NCI-H345 treated with DMSO at 0.1 percent for 48 hours (cell line): ENCODE measurements around the gene KCNQ1.

Source experiments
- DNase-seq: peaks from one replicate; lab custom pipeline; 2025; ENCODE audit not compliant: unreplicated experiment; lab: John Stamatoyannopoulos, UW

KCNQ1 gene

GRCh38 chr11:2424811-2425495, 19.9 kb upstream of the KCNQ1 start:
- no peak for DNase-seq

GRCh38 chr11:2425506-2425905, 19.3 kb upstream of the KCNQ1 start:
- no peak for DNase-seq

GRCh38 chr11:2426221-2426620, 18.6 kb upstream of the KCNQ1 start:
- DNase-seq: no peak

DNA sequence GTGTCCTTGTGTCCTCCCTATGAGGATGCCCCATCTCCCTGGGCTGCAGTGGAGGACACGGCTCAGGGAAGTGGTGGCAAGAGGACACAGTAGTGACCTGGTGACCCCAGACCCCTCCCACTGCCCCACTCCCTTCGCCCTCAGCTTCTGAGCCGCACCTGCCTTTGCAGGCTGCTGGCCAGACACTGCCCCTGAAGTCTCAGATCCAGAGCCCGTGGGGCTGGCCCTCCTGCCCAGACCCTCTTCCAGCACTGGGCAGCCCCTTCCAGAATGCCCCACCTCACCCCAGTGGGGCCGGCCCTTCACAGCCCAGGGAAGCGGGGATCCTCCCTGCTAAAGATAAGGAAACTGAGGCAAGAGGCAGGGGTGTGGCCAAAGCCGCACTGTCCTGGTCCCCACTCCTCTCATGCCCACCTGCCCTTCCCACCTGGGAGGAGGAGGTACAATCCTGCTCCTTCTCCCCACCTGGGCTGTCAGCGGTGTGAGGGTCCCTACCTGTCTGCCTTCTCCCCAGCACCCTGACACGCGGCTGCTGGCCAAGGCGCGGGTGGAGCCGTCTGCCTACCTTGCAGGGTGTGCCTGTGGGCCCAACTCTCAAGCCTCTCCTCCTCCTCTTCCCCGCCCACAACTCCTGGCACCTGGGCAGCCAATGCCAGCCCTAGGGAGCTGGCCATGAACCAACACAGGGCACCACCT, 17.8 kb upstream of the KCNQ1 start:
- DNase-seq: no peak

DNA sequence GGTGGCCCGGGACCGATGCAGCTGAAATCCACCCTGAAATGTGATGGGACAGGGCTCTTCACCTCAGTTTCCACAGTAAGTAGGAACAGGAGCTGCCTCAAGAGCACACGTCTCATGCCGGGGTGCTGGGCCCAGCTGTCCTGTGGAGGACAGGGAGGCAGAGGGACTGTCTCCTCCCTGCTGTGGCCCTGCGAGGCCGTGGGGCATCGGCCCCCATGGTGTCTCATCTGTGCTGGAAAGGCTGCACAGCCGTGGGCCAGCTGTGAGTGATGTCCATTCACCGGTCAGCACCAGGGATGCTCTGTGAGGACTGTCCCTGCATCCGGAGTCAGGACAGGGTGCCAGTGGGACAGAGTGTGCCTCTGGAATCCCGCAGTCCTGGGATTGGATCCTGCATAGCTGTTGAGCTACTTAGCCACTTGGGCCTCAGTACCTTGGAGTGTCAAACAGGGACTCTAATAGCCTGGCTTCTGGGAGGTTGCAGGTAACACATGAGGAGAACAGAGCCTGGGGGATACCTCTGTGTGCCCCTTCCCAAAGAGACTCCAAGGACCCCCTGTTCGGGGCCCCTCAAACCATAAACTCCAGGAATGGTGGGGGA, 17.0 kb upstream of the KCNQ1 start:
- DNase-seq: no peak

DNA sequence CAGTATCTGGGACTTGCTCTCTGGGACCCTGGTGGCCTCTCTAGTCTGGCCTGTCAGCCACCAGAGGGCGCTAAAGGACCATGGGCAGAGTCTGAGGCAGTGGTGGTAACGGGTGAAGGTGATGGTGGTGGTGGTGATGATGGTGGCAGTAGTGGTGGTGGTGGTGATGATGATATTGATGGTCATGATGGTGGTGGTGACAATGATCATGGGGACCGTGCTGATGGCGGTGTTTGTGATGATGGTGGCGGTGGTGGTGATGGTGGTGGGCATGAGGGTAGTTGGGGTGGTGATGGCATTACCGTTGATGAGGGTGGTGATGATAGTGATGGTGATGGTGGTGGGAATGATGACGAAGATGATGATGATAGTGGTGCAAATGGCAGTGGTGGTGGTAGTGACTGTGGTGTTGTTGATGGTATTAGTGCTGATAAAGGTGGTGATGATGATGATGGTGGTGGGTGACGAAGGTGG, 16.4 kb upstream of the KCNQ1 start:
- no peak for DNase-seq

GRCh38 chr11:2431395-2431794, 13.4 kb upstream of the KCNQ1 start:
- DNase-seq: no peak

- DNase-seq: no peak
Observed at GRCh38 chr11:2432171-2432621, 12.6 kb upstream of the KCNQ1 start.

DNA sequence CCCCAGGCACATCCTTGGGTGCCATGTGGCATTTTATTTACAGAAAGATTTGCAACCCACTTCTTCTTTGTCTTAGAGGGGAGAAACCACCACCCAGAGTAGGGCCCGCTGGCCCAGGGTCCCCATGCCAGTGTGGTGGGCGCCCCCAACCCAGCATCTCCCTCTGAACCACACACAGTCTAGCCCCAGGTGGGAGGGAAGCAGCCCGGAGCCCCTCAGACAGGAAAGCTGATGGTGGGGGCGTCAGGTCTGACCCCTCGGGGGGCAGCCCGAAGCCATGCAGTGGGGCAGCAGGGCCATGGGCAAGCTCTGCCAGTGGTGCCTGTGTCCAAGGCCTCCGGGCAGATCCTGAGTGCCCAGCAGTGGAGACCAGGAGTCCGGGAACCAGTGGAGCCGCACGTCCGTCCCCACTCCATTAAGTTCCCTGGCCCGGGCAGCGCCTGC, 12.2 kb upstream of the KCNQ1 start:
- DNase-seq: no peak

- DNase-seq: no peak
Observed at GRCh38 chr11:2433106-2433925, 11.5 kb upstream of the KCNQ1 start.

DNA sequence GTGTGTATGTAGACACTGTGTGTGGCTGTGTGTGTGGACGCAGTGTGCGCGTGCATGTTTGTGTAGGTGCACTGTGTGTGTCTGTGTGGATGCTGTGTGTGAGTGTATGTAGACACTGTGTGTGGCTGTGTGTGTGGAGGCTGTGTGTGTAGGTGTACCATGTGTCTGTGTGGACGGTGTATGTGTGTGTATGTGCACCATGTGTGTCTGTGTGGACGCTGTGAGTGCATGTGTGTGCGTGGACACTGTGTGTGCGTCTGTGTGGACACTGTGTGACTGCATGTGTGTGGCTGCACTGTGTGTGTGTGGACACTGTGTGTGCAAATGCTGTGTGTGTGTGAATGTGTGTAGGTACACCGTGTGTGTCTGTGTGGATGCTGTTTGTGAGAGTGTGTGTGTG, 10.8 kb upstream of the KCNQ1 start:
- no peak for DNase-seq

DNA sequence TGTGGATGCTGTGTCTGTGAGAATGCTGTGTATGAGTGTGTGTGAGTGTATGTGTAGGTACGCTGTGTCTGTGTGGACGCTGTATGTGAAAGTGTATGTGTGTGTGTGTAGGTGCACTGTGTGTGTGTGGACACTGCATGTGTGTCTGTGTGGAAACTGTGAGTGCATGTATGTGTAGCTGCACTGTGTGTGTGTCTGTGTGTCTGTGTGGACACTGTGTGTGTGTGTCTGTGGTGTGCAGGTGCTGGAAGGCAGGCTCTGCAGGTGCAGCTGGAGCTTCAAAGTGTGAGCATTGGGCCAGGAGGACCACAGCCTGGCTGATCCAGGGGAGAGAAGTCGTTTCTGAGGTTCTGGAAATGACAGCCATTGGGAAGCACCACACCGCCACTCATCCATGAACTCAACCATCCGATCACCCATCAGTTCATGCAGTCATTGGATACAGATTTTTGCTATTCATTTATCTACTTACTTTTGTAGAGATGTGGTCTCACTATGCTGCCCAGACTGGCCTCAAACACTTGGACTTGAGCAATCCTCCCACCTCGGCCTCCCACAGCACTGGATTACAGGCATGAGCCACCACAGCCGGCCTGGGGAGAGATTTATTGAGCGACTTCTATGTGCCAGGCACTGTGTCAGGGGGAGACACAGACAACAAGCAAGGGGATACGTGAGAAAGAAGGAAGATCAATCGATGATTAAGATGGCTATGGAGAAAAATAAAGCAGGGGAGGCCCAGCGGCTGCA, 10.1 kb upstream of the KCNQ1 start:
- no peak for DNase-seq

DNA sequence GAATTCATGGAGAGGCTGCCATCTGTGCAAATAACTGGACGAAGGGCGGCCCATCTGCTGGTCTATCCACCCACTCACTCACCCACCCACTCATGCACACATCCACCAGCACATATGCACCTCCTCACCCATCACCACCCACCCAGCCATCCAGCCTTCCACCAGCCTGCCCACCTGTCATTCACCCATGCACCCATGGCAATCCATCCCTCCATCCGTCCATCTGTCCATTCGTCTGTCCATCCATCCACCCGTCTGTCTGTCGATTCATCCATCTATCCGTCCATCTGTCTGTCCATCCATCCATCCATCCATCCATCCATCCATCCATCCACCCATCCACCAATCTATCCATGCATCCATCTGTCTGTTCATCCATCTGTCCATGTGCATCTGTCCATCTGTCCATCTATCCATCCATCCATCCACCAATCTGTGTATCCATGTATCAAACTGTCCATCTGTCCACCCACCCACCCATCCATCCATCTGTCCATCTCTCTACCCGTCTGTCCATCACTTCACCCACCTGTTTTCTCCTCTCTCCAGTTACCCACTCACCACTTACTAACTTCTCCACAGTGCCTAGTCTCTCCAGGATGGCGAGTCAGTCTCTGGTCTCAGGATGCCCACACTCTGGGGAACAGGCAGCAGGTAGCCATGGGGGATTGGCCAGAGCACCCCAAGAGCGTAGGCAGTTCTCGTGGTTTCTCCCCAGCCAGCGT, 9.4 kb upstream of the KCNQ1 start:
- no peak for DNase-seq

DNA sequence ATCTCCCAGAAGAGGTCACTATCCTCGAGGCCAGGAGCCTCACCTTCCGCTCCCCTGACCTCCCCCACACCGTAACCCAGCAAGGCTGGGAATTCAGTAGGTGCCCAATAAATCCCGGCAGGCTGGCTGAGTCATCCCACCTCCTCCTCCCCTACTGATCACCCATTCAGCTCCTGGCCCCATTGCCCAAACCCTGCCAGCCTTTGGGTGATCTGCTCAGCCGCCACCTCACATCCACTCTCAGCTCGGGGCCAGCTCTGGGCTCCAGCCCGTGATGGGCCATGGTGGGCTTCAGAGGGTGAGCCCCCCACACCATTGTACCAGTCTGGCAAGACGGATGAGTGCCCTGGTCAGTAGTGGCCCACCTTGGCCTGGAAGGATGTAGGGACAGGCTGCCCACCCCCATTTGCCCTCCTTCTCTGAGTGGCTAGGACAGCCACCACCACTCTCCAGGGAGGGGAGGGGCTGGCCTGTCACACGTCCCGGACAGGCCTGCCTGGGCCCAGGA, 8.7 kb upstream of the KCNQ1 start:
- DNase-seq: no peak

DNA sequence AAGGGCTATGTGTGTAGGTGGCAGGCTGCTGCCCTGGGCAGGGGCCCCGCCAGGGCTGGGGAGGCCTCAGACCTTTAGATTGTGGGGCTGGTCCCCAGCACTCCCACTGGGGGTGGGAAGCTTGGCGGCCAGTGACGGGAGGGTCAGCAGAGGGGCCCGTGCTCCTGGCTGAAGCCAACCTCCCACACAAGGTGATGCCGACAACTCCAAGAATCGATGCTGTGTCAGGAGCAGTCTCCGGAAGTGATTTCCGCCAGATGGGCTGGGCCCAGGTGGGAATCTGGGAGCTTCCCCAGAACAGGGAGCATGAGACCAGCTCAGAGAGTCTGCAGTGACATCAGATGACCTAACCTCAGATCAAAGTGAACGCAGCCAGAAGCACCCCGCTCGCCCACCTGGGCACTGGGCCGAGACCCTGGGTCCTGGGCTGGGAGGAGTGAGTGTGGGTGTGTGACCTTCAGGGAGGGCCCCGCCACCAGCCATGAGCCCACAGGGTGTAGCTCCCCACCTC, 8.2 kb upstream of the KCNQ1 start:
- no peak for DNase-seq

DNA sequence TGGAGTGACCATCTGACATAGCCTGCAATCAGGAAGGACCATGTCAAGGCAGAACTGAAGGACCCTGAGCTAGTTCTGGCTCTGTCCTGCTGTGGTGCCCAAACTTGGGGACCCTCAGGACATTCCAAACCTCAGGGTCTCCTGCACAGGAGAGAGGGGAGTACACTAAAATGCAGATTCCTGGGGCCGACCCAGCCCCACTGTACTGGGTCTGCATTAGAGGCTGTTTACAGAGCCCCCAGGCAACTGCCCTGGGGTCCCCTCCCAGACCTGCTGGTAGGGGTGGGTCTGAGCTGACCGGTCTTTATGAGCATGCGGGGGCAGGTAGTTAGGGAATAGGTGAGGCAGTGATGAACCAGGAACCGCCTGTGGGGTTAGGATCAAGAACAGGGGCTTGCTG, 7.3 kb upstream of the KCNQ1 start:
- DNase-seq: no peak

- DNase-seq: no peak
Observed at GRCh38 chr11:2439820-2440219, 5.0 kb upstream of the KCNQ1 start.

GRCh38 chr11:2440646-2441045, 4.2 kb upstream of the KCNQ1 start:
- no peak for DNase-seq

DNA sequence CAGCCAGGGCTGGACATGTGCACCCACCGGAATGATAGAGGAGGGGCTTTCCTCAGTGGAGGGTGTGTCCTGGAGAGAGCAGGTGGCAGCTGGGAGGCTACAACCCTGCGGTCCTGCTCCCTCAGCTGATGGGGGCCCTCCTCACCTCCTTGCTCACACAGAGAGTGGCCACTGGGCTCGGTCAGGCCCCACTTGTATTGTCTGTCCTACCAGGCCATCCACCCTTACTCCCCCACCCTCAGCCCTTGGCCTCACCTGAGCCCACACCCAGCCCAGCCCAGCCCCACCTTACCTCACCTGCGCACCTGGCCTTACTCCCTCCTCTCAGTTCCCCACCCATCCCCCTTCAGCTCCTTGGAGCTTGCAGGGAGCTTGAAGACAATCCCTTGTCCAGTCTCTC, 3.6 kb upstream of the KCNQ1 start:
- DNase-seq: no peak

- no peak for DNase-seq
Observed at GRCh38 chr11:2442589-2442988, 2.2 kb upstream of the KCNQ1 start.
